ENCODE results near the gene TMBIM4.

GRCh38 chr12:66199141-66199540 is 29.3 kb upstream of the TMBIM4 start:
- TF ChIP-seq CTCF (IDR thresholded peaks at IDR 0.05 in 4 of 5, conservative IDR thresholded peaks at IDR 0.05 in 1 of 5) (no peak), POLR2A (IDR thresholded peaks at IDR 0.05) (no peak)

All from gastrocnemius medialis (tissue), 4 donors.